Activated CD4-positive, CD25-positive, alpha-beta regulatory T cell treated with anti-CD3 and anti-CD28 coated beads, Interleukin-2, amount 50 U/mL, for 72 hours (primary cell): ENCODE results near the gene DTX1.
"Not testable (repeated sequence)": the region's sequence is repeated elsewhere in the genome, so short reads cannot be mapped to it uniquely, and the experiment has no call there.

Experiments
- DNase-seq: peaks from one replicate; pipeline ENCODE4 v3.0.0; 2021

The DTX1 gene

GRCh38 chr12:113141716-113142115, 85.2 kb downstream of the DTX1 start:
- DNase-seq: not testable (repeated sequence)

- DNase-seq: no peak
These were observed 85.8 kb downstream of the DTX1 start for GRCh38 chr12:113142173-113142885.

GRCh38 chr12:113142886-113143332, 86.4 kb downstream of the DTX1 start:
- DNase-seq: no peak

DNA sequence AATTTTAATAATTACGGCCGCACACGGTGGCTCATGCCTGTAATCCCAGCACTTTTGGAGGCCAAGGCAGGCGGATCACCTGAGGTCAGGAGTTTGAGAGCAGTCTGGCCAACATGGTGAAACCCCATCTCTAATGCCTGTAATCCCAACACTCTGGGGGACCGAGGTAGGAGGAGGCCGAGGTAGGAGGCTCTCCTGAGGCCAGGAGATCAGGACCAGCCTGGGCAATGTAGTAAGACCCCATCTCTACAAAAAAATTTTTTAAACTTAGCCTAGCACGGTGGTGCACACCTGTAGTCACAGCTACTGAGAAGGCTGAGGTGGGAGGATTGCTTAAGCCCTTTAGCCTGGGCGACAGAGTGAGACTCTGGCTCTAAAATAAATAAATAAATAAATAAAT, 87.4 kb downstream of the DTX1 start:
- no peak for DNase-seq

DNA sequence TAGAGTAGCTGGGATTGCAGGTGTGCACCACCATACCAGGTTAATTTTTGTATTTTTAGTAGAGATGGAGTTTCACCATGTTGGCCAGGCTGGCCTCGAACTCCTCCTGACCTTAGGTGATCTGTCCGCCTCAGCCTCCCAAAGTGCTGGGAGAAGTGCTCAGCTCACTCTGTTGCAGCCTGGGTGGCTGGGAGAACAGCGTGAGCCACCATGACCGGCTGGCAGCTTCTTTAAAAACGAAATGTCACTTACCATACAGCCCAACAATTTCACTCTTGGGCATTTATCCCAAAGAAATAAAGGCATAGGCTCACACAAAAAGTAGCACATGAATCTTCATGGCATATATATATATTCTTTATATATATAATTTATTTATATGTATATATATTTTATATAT, 88.3 kb downstream of the DTX1 start:
- DNase-seq: no peak

GRCh38 chr12:113145720-113146551, 89.4 kb downstream of the DTX1 start:
- no peak for DNase-seq

- no peak for DNase-seq
These were observed 90.5 kb downstream of the DTX1 start for GRCh38 chr12:113146999-113147398.
